OCI-LY7 (cell line): ENCODE measurements around the gene RAP1A. TPM values are rescaled to one million over a fixed set of nuclear protein-coding genes. Genes with fewer than 3 reads are reported as not detected.

ENCODE experiments used
- BruUV-seq: library from RNA; stranded (reverse); fragments of 400-500 nt; replicated peaks from 2 replicates; lab custom pipeline; 2021; lab: Mats Ljungman, UMichigan
- CTCF ChIA-PET: fragments of 300-600 bp; sonication (Branson Sonifier 250); formaldehyde crosslinking; loops from one replicate; lab custom pipeline; 2022; ENCODE audit warnings: antibody characterized with exemption; ENCODE audit not compliant: unreplicated experiment; lab: Charles Lee
- POLR2A ChIA-PET: fragments of 300-600 bp; sonication (Branson Sonifier 250); formaldehyde crosslinking; loops from one replicate; lab custom pipeline; 2022; ENCODE audit warnings: antibody characterized with exemption; lab: Charles Lee
- DNase-seq: peaks from one replicate; pipeline ENCODE4 v3.0.0-alpha.2; 2015; ENCODE audit warnings: low spot score
- H2AFZ ChIP-seq: fragments of 200-600 bp; sonication (generic), shearing (Covaris generic); 2 replicates; pipeline ENCODE4 v1.6.1; 2014; ENCODE audit warnings: mild to moderate bottlenecking, antibody characterized with exemption, low read length, moderate library complexity
- H3K27ac ChIP-seq: fragments of 200-600 bp; sonication (generic); 2 replicates; pipeline ENCODE4 v1.5.1; 2014; ENCODE audit warnings: mixed run types, low read depth, mild to moderate bottlenecking, moderate library complexity, low read length, inconsistent platforms; ENCODE audit not compliant: poor library complexity, severe bottlenecking
- H3K36me3 ChIP-seq: fragments of 200-600 bp; sonication (generic); 2 replicates; pipeline ENCODE4 v1.6.1; 2014; ENCODE audit warnings: mild to moderate bottlenecking, antibody characterized with exemption, low read length, moderate library complexity, mixed read lengths; ENCODE audit not compliant: insufficient read depth
- H3K4me1 ChIP-seq: fragments of 200-600 bp; sonication (generic); 2 replicates; pipeline ENCODE4 v1.5.1; 2014; ENCODE audit warnings: mild to moderate bottlenecking, low read length; ENCODE audit not compliant: insufficient read depth, poor library complexity, severe bottlenecking
- H3K4me2 ChIP-seq: fragments of 200-600 bp; sonication (generic); 2 replicates; pipeline ENCODE4 v1.6.1; 2014; ENCODE audit warnings: mild to moderate bottlenecking, low read length
- H3K4me3 ChIP-seq: fragments of 200-600 bp; sonication (generic); 2 replicates; pipeline ENCODE4 v1.5.1; 2014; ENCODE audit warnings: mild to moderate bottlenecking, low read depth, low read length; ENCODE audit not compliant: poor library complexity, severe bottlenecking
- H3K79me2 ChIP-seq: fragments of 200-600 bp; sonication (generic); 2 replicates; pipeline ENCODE4 v1.6.1; 2016; ENCODE audit warnings: low read depth, mild to moderate bottlenecking, low read length, moderate library complexity, mixed read lengths; ENCODE audit not compliant: insufficient read depth
- H3K9me2 ChIP-seq: fragments of 200-600 bp; sonication (generic); 2 replicates; pipeline ENCODE4 v1.6.1; 2016; ENCODE audit warnings: mild to moderate bottlenecking, low read length, mixed read lengths; ENCODE audit not compliant: insufficient read depth
- H3K9me3 ChIP-seq: fragments of 200-600 bp; sonication (generic); 2 replicates; pipeline ENCODE4 v1.6.1; 2014; ENCODE audit warnings: mild to moderate bottlenecking, mixed run types, low read length, mixed read lengths
- H4K20me1 ChIP-seq: fragments of 200-600 bp; sonication (generic); 2 replicates; pipeline ENCODE4 v1.6.1; 2014; ENCODE audit warnings: mild to moderate bottlenecking, antibody characterized with exemption, low read length, moderate library complexity, mixed read lengths; ENCODE audit not compliant: insufficient read depth
- CTCF ChIP-seq: fragments of 200-600 bp; sonication (generic); conservative IDR thresholded peaks from 2 replicates; pipeline ENCODE4 v1.5.1; 2014; ENCODE audit warnings: mild to moderate bottlenecking, antibody characterized with exemption, low read length, moderate library complexity, mixed read lengths
- EZH2phosphoT487 ChIP-seq: fragments of 200-600 bp; sonication (generic); IDR thresholded peaks from 2 replicates; pipeline ENCODE4 v1.6.1; 2018; ENCODE audit warnings: low read depth, borderline replicate concordance, mild to moderate bottlenecking, mixed run types, antibody characterized with exemption, low read length, moderate library complexity, mixed read lengths
- intact Hi-C: fragments of 100-400 bp; cut with micrococcal nuclease; formaldehyde crosslinking; loops from one replicate; pipeline ENCODE4 v1.10.0; 2022; ENCODE audit not compliant: unreplicated experiment
- total RNA-seq, 2 experiments: library from RNA; depleted of rRNA in 1 of 2; stranded (reverse); fragments of >200 nt in 1 of 2; shearing (Covaris generic) in 1 of 2; gene quantifications; 2 replicates each; pipeline ENCODE4 v1.2.3, GENCODE V29; 2014 to 2022

RAP1A gene
- total RNA-seq, 2 experiments from 2014 or later, result 10.4 to 86.3 TPM

GRCh38 chr1:111576547-111576946 is 43.0 kb upstream of the RAP1A start:
- DNase-seq, result no peak
- no peaks in the 10 kb centered on the region for H3K79me2 ChIP-seq
- H3K4me2 ChIP-seq, result no peak overlapping the region
- BruUV-seq, result no TSS peak
- H3K4me3 ChIP-seq, result no peak overlapping the region
- no peaks in the 10 kb centered on the region for H3K9me3 ChIP-seq
- no peaks in the 10 kb centered on the region for H4K20me1 ChIP-seq
- no peaks in the 10 kb centered on the region for H3K36me3 ChIP-seq
- CTCF ChIA-PET, result no interaction called here
- intact Hi-C loops, result no loop called here
- no peak overlapping the region for H2AFZ ChIP-seq
- no peak overlapping the region for H3K27ac ChIP-seq
- TF ChIP-seq EZH2phosphoT487 (no peak), CTCF (no peak)
- no peaks in the 10 kb centered on the region for H3K9me2 ChIP-seq
- POLR2A ChIA-PET, result interaction anchor here (0.6 kb wide), 1 partner anchor 40 kb away, joined by 3 read pairs; no protein-coding TSS in a partner anchor
- H3K4me1 ChIP-seq, result no peaks in the 10 kb centered on the region

- no peak for DNase-seq
- intact Hi-C loops, result no loop called here
- no TSS peak for BruUV-seq
- ChIA-PET POLR2A (interaction anchor here (0.5 to 0.9 kb wide), 2 partner anchors 101 to 632 kb away, joined by 3 read pairs; no protein-coding TSS in a partner anchor), CTCF (no interaction called here)
- Histone ChIP-seq H3K4me2 (no peak overlapping the region), H3K4me3 (no peak overlapping the region), H3K9me3 (no peaks in the 10 kb centered on the region), H3K27ac (no peak overlapping the region), H3K4me1 (no peaks in the 10 kb centered on the region), H2AFZ (no peak overlapping the region), H3K36me3 (no peaks in the 10 kb centered on the region), H4K20me1 (no peaks in the 10 kb centered on the region), H3K79me2 (no peaks in the 10 kb centered on the region), H3K9me2 (no peaks in the 10 kb centered on the region)
- TF ChIP-seq EZH2phosphoT487, result no peak
- no peak for TF ChIP-seq CTCF
Measured at GRCh38 chr1:111577814-111578213, 41.8 kb upstream of the RAP1A start.

- no peaks in the 10 kb centered on the region for H4K20me1 ChIP-seq
- DNase-seq, result no peak
- no peaks in the 10 kb centered on the region for H3K36me3 ChIP-seq
- no peak overlapping the region for H3K4me2 ChIP-seq
- H3K9me2 ChIP-seq, result no peaks in the 10 kb centered on the region
- no peak for TF ChIP-seq EZH2phosphoT487
- TF ChIP-seq CTCF, result no peak
- no peaks in the 10 kb centered on the region for H3K9me3 ChIP-seq
- ChIA-PET CTCF (no interaction called here), POLR2A (interaction anchor here (1.5 to 2.5 kb wide), 5 partner anchors 8 to 35 kb away, joined by 3 to 8 read pairs (median 6); no protein-coding TSS in a partner anchor)
- intact Hi-C loops, result no loop called here
- no peaks in the 10 kb centered on the region for H3K4me1 ChIP-seq
- no peak overlapping the region for H3K27ac ChIP-seq
- no peaks in the 10 kb centered on the region for H3K79me2 ChIP-seq
- H3K4me3 ChIP-seq, result no peak overlapping the region
- no peak overlapping the region for H2AFZ ChIP-seq
- no TSS peak for BruUV-seq
Measured at GRCh38 chr1:111581166-111581565, 38.4 kb upstream of the RAP1A start.
